SK-MEL-5 (cell line): ENCODE measurements around the gene CALHM4. TPM values are rescaled to one million over a fixed set of nuclear protein-coding genes. Genes with fewer than 3 reads are reported as not detected.
"Not testable (repeated sequence)": the region's sequence is repeated elsewhere in the genome, so short reads cannot be mapped to it uniquely, and the experiment has no call there.

Source experiments
- DNase-seq: peaks from one replicate; pipeline ENCODE4 v3.0.0-alpha.2; 2016; ENCODE audit warnings: low read depth, low spot score
- in situ Hi-C: cut with HindIII; loops from 2 replicates; pipeline ENCODE4 v1.10.0; 2016; ENCODE audit warnings: low sequenced_read_pairs, high pct_unique_total_duplicates, low pct_unique_long_range_greater_than_20kb
- total RNA-seq: library from RNA; depleted of rRNA; stranded (reverse); fragments of >200 nt; shearing (Covaris generic); gene quantifications from 2 replicates; pipeline ENCODE4 v1.2.3, GENCODE V29; 2014

Gene CALHM4
- total RNA-seq, 1 experiment from 2014 or later = 0.16 TPM

DNA sequence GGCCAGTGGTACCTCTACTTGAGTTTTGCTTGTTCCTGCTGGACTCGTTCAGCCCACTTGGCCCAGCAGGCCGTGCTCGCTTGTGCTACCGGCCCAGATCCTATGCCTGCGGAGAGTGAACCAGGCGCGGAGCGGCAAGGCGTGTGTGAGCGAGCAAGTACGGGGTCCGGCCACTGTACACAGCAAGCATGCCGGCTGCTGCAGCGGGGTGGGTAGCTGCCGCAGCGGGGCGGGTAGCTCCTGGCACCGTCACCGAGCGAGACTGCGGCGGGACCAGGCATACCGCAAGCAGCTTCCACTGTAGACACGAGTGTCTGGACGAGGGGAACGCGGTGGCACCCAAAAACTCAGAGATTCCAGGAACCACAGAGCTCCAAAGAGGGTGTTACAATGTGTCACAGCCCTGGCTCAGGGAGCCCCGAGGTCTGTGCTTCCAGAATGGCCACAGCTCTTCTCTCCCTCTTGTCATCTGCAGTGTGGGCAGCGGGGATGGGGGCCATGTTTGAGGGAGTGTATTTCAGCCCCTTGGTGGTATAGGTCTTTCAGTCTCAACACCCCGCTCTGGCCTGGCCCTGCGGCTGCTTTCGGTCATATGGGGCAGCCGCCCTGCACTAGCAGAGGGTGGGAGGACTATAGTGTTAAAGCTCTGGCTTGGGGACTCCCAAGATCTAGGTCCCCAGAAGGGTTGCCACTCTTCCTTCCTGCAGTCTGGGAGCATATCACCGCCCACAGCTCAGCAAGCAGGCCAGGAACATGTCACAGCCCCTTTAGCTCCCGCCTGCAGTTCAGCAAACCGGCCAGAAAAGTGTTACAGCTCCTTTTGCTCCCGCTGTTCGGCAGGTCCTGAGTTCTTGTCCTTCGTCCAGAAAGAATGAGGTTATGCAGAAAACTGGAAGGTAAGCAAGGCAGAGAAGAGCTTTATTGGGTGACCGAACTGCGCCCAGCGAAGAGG is 11.6 kb downstream of the CALHM4 start:
- in situ Hi-C loops = no loop called here
- no peak for DNase-seq

DNA sequence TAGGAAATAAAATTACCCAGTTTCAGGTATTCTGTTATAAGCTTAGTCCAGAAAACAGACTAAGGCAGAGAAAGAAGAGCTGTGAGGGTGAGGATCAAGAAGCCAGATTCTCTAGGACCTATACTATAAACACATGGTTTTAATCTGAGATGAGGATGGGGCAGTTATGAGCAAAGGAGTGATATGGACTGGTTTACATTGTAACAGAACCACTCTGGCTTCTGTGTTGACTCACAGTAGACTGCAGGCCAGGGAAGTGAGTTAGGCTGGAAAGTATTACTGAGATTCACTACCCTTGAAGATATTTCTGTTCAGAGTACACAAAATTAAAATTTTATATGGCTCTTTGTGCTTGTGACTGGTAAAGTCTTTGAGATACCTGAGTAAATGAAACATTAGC is 14.6 kb downstream of the CALHM4 start:
- no peak for DNase-seq
- in situ Hi-C loops = no loop called here

DNA sequence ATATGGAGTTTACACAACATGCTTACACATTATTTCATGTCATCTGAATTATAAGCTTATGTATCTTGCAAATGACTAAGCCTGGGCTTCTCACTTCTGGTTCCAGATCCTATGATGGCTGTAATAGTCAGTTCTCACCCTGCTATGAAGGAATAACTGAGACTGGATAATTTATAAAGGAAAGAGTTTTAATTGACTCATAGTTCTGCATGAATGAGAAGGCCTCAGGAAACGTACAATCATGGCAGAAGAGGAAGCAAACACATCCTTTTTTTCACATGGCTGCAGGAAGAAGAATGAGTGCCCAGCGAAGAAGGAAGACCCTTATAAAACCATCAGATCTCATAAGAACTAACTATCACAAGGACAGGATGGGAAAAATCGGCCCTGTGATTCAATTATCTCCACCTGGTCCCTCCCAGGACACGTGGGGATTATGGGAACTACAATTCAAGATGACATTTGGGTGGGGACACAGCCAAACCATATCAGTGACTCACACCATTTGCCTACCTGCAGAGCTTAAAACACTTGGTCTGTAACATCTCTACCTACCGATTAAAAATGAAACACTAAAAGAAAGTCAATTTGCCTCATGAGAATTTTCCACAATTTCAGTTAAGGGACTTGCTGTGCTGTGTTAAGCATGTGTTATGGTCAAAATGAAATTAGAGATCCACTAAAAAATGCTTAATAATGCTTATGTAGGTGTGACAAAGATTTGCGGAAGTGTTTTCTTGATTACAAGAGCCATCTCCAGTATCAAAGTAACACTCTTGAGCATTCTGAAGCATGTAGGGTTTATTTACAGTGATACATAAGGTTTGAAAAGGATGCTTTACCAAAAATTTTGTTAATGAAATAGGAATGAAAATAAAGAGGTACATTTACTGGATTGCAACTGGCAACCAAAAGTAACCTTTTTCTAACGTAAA is 15.5 kb downstream of the CALHM4 start:
- in situ Hi-C loops = no loop called here

DNA sequence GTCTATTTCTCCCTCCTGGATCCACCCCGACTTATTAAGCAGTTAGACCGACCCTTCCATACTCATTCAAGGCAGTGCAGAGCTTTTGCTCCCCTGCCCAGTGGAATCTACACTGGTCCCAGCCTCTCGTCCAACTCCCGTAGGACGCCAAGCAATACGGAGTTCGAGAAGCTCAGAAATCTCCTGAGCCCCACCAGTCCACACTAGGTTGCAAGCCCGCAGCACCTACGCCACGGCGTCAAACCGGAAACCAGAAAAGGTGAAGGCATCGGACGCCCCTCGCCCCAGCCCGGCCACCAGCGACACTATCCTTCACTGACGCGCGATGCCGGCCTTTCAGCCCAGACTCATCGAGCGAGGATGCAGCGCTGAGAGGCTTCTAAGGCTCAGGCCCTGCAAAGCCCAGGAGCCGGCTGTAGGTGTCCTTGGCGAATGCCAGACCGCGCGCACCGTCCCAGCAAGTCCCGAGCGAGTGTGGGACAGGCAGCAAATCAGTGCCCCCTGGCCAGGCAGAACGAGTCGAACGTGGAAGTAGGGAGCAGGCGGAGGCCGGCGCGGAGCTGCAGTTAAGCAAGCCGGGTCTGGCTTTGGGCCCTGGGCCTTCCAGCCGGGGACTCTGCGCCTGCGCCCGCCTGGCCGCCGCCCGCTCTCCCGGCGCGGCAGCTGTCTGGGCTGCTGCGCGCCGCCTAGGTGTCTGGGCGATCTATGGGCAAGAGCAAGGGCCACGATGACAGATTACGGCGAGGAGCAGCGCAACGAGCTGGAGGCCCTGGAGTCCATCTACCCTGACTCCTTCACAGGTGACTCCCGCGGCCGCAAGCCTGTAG is 17.5 kb downstream of the CALHM4 start, which contains the start of gene RWDD1:
Gene RWDD1 (plus strand): TSS at position 649 of the 827 bp plus-strand sequence. CDS start 79 bp downstream, at position 728.
- in situ Hi-C loops = no loop called here
- DNase-seq = peak; percentile 98

More for the DNA sequence above, 15.5 kb downstream of the CALHM4 start:
- DNase-seq = no peak

DNA sequence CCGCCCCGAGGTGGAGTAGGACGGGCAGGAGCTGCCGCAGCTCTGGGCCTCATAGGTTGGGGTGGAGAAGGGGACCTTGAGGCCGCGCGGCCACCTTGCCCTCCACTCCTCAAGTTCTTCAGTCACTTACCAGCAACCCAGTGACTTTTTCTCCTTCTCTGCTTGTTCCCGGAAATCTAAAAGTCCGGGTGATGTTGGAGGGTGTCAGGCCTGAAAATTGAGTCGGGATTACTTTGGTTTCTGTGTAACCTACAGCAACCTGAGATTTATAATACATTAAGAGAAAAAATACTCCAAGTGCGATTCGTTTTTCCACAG is 18.1 kb downstream of the CALHM4 start:
- no peak for DNase-seq
- in situ Hi-C loops = no loop called here

DNA sequence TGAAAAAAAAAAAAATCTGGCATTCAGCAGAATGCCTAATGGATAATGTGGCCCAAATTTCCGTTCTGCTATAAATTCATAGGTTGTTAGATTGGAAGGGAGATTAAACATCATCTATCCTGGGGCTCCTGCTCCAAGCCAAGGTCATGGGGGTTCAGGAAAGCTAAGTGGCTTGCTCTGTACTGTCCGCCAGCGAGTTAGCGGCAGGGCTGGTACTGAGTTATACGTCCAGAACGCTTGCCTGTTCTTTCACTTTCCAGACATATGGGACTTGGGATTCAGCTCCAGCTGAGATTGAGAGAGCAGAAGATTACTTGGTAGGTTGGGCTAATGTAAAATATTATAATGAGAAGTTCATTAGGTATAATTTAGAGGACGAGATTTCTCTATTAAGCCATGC is 18.6 kb downstream of the CALHM4 start:
- in situ Hi-C loops = no loop called here
- peak; percentile 39 for DNase-seq

DNA sequence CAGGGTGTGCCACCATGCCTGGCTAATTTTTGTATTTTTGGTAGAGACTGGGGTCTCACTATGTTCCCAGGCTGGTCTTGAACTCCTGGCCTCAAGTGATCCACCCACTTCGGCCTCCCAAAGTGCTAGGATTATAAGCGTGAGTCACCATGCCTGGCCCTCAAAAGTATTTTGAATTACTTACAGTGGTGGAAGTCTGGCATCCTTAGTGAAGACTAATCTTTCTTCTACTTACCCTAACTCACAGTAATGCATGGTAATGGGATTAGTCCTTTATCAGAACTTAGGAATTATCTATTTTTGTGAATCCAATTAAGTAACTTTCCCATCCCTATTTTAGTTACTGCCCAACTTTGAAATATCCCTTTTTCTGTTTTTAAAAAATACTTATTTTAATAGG is 21.7 kb downstream of the CALHM4 start:
- DNase-seq = no peak
- in situ Hi-C loops = no loop called here

DNA sequence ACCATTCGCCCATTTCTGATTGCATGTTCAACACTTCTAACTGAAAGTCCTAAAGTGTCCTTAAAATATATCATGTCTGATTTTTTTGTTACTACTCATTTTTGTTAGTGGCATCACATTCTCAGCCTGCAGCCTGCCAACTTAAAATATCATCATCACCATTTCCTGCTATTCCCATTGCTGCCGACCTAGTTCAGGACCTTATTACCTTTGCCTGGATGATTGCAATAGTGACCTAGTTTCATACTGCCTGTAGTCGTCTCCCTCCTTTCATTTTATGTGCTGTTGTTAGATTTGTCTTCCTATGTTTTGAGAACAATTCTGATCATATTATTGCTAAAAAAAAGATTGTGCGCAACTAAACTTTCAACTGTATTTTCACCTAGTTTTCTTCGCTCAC is 23.9 kb downstream of the CALHM4 start:
- DNase-seq = no peak
- in situ Hi-C loops = no loop called here

DNA sequence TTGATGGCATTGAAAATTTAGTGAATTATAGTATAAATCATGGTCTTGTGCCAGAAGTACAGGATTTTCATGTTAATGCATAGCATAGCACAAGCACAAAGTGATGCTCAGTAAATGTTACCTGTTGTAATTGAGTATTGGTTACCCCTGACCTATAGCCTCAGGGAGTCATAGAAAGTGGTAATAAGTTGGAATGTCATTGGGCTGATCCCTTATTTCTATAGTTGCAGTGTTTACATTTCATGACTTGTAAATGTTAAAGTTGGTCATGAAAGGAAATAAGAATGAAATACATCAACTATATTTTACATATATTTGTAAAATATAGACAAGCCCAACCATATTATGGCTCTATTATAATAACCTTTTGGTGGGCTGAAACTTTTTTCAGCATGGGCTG is 24.8 kb downstream of the CALHM4 start:
- DNase-seq = no peak
- in situ Hi-C loops = no loop called here

DNA sequence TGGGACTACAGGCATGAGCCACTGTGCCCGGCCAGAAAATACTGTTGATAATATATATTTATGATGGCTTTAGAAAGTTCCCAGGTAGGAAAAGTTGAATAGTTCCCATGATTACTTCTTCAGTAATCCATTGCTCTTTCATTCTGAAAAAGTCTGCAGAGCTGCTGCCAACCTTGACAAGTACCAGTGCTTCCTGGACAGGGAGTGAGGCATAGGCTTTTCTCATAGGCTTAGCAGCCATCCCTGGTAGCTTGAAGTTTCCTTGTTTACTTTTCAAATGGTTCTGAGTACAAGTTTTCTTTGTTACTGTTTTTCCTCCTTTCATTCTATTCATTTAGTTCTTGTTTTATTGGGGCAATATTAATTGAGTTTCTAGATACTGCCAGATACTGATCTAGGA is 25.6 kb downstream of the CALHM4 start:
- in situ Hi-C loops = no loop called here
- DNase-seq = no peak

DNA sequence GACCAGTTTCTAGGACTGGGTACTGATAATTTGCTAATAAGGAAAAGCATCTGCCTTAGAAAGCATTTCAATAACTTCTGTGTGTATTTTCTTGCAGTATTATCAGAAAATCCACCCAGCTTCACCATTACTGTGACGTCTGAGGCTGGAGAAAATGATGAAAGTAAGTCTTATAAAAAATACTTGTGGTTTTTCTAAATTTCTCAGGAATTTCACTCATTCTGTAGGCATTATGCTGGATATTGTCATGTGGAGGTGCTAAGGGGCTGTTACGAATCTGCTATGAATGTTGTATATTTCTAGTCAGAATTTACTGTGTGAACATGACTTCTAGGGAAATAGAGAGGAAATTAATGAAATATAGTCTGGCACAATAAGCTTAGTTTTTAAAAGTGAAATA is 26.6 kb downstream of the CALHM4 start:
- peak; percentile 33 for DNase-seq
- in situ Hi-C loops = no loop called here

DNA sequence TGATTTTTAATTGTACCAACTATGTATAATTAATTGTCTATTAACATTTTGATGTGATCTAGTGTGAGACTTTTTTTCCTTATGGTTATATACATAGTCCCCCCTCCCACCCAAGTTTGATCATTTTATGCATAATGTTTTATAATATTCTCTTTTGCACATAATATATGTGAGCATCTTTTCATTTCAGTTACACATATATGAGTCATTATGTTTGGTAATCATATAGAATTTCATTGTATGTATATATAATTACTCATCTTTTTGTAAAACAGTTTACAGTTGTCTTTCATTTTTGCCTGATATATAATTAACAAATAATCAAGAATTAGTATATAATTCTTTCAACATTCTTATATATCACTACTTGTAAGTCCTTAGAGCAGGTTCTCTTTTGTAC is 32.7 kb downstream of the CALHM4 start:
- in situ Hi-C loops = no loop called here
- DNase-seq = no peak

DNA sequence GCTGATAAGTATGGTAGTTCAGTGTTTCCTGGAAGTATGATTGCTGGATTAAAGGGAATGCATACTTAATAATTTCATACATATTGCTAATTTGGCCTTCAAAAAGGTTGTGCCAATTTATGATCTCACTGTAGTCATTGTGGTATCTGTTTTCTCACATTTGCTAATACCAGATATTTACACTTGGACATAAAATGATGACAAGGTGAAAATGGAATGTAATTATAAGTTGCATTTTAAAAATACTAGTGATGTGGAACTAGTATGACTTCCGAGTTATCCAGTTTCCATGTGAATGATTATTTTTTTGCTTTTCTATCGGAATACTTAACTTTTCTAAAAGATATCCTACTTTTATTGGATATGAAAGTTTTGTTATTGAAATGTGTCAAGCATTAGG is 33.2 kb downstream of the CALHM4 start:
- in situ Hi-C loops = no loop called here
- no peak for DNase-seq

DNA sequence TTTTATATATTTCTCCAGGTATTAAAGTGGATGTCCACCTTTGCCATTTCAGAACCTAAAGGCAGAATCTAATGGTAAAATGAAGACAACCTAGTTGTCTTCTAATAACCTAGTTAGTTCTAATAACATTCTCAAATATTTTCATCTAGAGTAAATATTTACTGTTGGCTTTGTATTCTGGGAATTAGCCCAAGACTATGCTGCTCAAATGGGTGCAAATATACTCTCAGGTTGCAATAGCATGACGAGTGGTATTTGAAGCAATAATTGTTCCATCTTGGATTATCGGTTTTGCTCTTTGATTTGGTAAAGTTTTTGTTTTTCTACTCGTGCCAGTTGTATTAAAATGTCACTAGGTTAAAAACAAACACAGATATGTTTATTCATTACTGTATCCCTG is 41.7 kb downstream of the CALHM4 start:
- no peak for DNase-seq
- in situ Hi-C loops = no loop called here

DNA sequence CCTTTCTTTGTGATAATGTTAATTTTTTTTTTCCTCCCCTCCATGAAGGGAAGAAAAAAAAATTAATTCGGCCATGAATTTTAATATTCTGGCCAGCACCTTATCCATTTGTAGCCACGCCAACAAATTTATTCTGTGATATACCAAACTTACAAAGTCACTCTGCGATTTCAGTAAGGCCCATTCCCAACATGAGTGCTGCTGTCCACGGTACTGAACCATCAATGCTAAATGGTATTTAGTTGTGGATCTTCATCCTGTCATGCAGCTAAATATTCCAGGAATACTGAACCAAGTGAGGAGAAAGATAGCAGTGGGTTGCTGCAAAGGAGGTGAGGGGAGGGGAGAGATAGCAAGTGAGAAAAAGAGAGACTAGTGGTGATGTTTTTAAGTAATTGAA is 43.3 kb downstream of the CALHM4 start:
- in situ Hi-C loops = no loop called here

DNA sequence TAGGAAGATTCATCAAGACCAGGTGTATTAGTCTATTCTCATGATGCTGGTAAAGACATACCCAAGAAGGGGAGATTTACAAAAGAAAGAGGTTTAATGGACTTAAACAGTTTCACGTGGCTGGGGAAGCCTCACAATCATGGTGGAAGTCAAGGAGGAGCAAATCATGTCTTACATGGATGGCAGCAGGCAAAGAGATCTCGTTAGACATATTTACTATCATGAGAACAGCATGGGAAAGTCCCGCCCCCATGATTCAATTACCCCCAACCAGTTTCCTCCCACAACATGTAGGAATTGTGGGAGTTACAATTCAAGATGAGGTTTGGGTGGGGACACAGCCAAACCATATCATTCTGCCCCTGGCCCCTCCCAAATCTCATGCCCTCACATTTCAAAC is 50.4 kb downstream of the CALHM4 start:
- in situ Hi-C loops, DNase-seq: not testable (repeated sequence)

More for the DNA sequence above, 43.3 kb downstream of the CALHM4 start:
- DNase-seq = peak; percentile 12

DNA sequence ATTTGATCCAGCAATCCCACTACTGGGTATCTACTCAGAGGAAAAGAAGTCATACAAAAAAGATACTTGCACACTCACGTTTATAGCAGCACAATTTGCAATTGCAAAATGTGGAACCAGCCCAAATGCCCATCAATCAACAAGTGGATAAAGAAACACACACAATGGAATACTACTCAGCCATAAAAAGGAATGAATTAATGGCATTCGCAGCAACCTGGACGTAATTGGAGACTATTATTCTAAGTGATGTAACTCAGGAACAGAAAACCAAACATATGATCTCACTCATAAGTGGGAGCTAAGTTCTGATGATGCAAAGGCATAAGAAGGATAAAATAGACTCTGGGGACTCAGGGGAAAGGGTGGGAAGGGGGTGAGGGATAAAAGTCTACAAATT is 51.3 kb downstream of the CALHM4 start:
- in situ Hi-C loops, DNase-seq: not testable (repeated sequence)

DNA sequence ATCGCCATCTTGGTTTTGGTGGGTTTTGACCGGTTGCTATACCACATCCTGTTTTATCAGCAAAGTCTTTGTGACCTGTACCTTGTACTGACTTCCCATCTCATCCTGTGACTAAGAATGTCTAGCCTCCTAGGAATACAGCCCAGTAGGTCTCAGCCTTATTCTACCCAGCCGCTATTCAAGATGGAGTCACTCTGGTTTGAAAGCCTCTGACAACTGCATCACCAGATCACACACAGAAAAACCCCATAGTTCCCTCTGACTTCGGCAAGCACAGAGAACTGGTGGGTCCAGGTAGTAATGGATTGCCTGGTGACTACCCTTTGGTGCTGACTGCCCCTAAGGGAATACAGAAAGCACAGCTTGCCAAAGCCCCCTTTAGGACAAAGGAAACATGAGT is 52.4 kb downstream of the CALHM4 start:
- DNase-seq = no peak
- in situ Hi-C loops = no loop called here
